Smooth muscle cell of the brain vasculature (primary cell): ENCODE data around the gene PROC.
A peak's percentile ranks its signal among the peaks of the same experiment; 100 is the strongest.

ENCODE experiments used
- DNase-seq: peaks from one replicate; pipeline ENCODE4 v3.0.0-alpha.2; 2012; ENCODE audit warnings: low read depth, low spot score

PROC gene

GRCh38 chr2:127418300-127419111, at the start of gene PROC:
PROC (plus strand) TSS chr2:127418427; CDS start chr2:127419943, 1,516 bp downstream.
- no peak for DNase-seq

- DNase-seq = no peak
Measured at GRCh38 chr2:127370010-127370409, 48.2 kb upstream of the PROC start.

- no peak for DNase-seq
Measured at GRCh38 chr2:127371037-127371436, 47.2 kb upstream of the PROC start.

GRCh38 chr2:127373362-127374083, 44.7 kb upstream of the PROC start:
- DNase-seq = no peak

GRCh38 chr2:127376257-127376656, 42.0 kb upstream of the PROC start:
- DNase-seq = no peak

- DNase-seq = no peak
Measured at GRCh38 chr2:127377262-127377661, 41.0 kb upstream of the PROC start.

- no peak for DNase-seq
Measured at GRCh38 chr2:127378720-127379119, 39.5 kb upstream of the PROC start.

GRCh38 chr2:127379712-127380355, 38.4 kb upstream of the PROC start:
- DNase-seq = no peak

GRCh38 chr2:127381762-127382161, 36.5 kb upstream of the PROC start:
- no peak for DNase-seq

GRCh38 chr2:127382831-127383230, 35.4 kb upstream of the PROC start:
- DNase-seq = no peak

- DNase-seq = no peak
Measured at GRCh38 chr2:127384529-127384928, 33.7 kb upstream of the PROC start.

GRCh38 chr2:127386246-127386645, 32.0 kb upstream of the PROC start:
- no peak for DNase-seq

GRCh38 chr2:127386764-127387654, 31.2 kb upstream of the PROC start:
- DNase-seq = no peak

GRCh38 chr2:127387655-127388422, 30.4 kb upstream of the PROC start, which contains the start of gene MAP3K2:
MAP3K2 (minus strand) TSS chr2:127387975; CDS start chr2:127343129, 44,846 bp downstream.
- peak; percentile 75 for DNase-seq

GRCh38 chr2:127388423-127389164, 29.6 kb upstream of the PROC start:
- no peak for DNase-seq

- no peak for DNase-seq
Measured at GRCh38 chr2:127389778-127390435, 28.3 kb upstream of the PROC start.

- no peak for DNase-seq
Measured at GRCh38 chr2:127392133-127392827, 25.9 kb upstream of the PROC start.

- no peak for DNase-seq
Measured at GRCh38 chr2:127392828-127393578, 25.2 kb upstream of the PROC start.
